Brain microvascular endothelial cell (primary cell): ENCODE results near the gene RPL38.

ENCODE experiments used
- DNase-seq: peaks from one replicate; pipeline ENCODE4 v3.0.0-alpha.2; 2020
- H3K27ac ChIP-seq: fragments of 250-450 bp; sonication (Bioruptor Pico); 2 replicates; pipeline ENCODE4 v1.5.1; 2020; ENCODE audit warnings: mild to moderate bottlenecking, moderate library complexity
- H3K27me3 ChIP-seq: fragments of 250-450 bp; sonication (Bioruptor Pico); replicated peaks from 2 replicates; pipeline ENCODE4 v1.5.1; 2020; ENCODE audit warnings: mild to moderate bottlenecking
- H3K36me3 ChIP-seq: fragments of 250-450 bp; sonication (Bioruptor Pico); replicated peaks from 2 replicates; pipeline ENCODE4 v1.5.1; 2020; ENCODE audit warnings: mild to moderate bottlenecking
- H3K4me3 ChIP-seq: 2 replicates; pipeline ENCODE4 v1.5.1; 2011; ENCODE audit warnings: low read depth, mild to moderate bottlenecking, control low read depth, low read length, moderate library complexity
- CTCF ChIP-seq: IDR thresholded peaks from 2 replicates; pipeline ENCODE4 v1.5.1; 2011; ENCODE audit warnings: low read depth, mild to moderate bottlenecking, moderate library complexity, low read length, control low read depth, inconsistent platforms; ENCODE audit errors: missing control alignments
- in situ Hi-C: cut with HindIII; loops from 2 replicates; pipeline ENCODE4 v1.10.0; 2017; ENCODE audit warnings: low sequenced_read_pairs, low pct_ligation_motif_present

The RPL38 gene

GRCh38 chr17:74212913-74213791 is 9.7 kb downstream of the RPL38 start, which contains the start of gene TTYH2:
Gene TTYH2, plus strand, starts transcription at chr17:74213571. Its CDS starts 17 bp downstream, at chr17:74213588.
- no peaks in the 10 kb centered on the region for H3K27me3 ChIP-seq
- DNase-seq = peak; percentile 82
- peak; percentile 57 for TF ChIP-seq CTCF
- peak within 1 kb of the TSS; percentile 62 for H3K4me3 ChIP-seq
- H3K27ac ChIP-seq = peak within 1 kb of the TSS; percentile 30
- in situ Hi-C loops = no loop called here
- peaks cover 31% of the 10 kb centered on the region for H3K36me3 ChIP-seq

DNA sequence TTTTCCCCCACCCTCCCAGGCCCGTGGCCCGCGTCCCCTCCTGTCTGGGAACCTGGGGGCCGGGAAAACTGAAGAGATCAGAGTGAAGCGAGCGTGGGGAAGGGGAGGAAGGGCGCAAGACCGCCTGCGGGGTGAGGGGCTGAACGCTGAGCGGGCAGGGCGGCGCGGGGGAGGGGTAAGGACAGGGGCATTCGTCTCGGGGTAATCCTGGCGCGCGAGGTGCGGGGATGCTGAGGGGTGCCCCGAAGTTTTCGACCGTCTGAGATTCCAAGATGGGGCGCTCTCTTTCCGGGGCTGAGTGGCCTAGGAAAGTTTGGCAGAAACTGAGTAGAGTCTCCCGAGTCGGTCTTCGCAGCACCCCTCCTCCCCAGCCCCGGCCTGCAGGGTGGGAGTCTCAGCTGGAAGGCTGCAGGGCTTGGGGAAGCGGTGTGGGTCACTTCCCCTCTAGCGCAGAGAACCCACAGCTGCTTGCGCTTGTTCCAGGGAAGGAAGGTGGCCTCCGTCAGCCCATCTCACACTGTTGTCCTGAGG is 10.4 kb downstream of the RPL38 start:
- Histone ChIP-seq H3K27ac (no peak overlapping the region), H3K27me3 (no peaks in the 10 kb centered on the region), H3K4me3 (peak overlapping the region; percentile 54), H3K36me3 (peaks cover 23% of the 10 kb centered on the region)
- no peak for DNase-seq
- in situ Hi-C loops = no loop called here
- TF ChIP-seq CTCF = no peak

GRCh38 chr17:74214484-74215341 is 11.2 kb downstream of the RPL38 start:
- Histone ChIP-seq H3K4me3 (no peak overlapping the region), H3K27me3 (no peaks in the 10 kb centered on the region), H3K36me3 (peaks cover 15% of the 10 kb centered on the region), H3K27ac (no peak overlapping the region)
- no peak for DNase-seq
- no peak for TF ChIP-seq CTCF
- in situ Hi-C loops = no loop called here

DNA sequence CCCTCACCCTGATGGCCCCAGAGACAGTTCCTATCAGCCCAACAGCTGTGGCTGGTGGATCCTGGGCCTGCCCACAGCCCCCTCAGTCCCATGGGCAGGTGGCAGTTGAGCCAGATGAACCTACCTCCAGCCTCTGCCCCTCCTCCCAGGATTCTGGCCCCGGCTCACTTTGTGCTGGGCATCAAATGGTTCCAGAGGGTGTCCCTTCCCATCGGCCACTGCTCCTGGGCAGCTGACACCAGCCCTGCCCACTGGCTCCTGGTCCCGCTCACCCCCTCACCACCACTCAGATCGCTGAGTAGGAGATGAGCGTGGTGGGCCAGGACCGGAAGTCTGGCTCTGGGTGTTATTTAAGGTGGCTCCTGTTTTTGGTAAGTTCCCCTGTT is 11.9 kb downstream of the RPL38 start:
- no peaks in the 10 kb centered on the region for H3K27me3 ChIP-seq
- H3K36me3 ChIP-seq = peaks cover 9% of the 10 kb centered on the region
- H3K27ac ChIP-seq = no peak overlapping the region
- DNase-seq = no peak
- no peak overlapping the region for H3K4me3 ChIP-seq
- no peak for TF ChIP-seq CTCF
- in situ Hi-C loops = no loop called here

DNA sequence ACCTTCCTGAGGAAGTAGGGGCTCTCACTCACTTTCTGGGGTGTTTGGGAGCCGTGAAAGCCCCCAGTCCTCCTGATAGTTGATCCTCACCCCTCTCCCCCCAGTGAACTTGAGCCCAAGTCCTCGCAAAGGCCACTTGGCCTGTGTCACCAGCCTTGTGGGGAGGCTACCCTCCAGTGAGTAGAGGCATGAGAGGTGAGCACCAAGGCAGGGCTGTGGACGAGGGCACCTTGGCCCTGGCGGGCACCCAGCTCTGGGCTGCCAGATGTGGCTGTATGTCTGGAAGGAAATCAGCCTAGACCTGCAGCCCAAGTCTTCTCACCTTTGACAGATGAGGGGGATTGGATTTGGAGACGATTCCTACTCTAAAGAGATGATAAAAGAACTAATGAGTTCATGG is 13.0 kb downstream of the RPL38 start:
- Histone ChIP-seq H3K27me3 (no peaks in the 10 kb centered on the region), H3K36me3 (no peaks in the 10 kb centered on the region), H3K4me3 (no peak overlapping the region), H3K27ac (no peak overlapping the region)
- no peak for TF ChIP-seq CTCF
- DNase-seq = no peak
- in situ Hi-C loops = no loop called here
